WTC11 (cell line): Measurements from ENCODE around the gene ZNF625. TPM values are rescaled to one million over a fixed set of nuclear protein-coding genes. Genes with fewer than 3 reads are reported as not detected.

Experiments used
- ATAC-seq: fragments of 200-7000 bp; cut with Tn5 transposase; 2 replicates; pipeline ENCODE4 v1.10.0; 2021; ENCODE audit warnings: mild to moderate bottlenecking, moderate library complexity
- CTCF ChIA-PET: fragments of 300-600 bp; sonication (Branson Sonifier 250); formaldehyde crosslinking; loops from one replicate; lab custom pipeline; 2021; ENCODE audit warnings: antibody characterized with exemption; lab: Charles Lee
- POLR2A ChIA-PET: fragments of 350-600 bp; sonication (Branson Sonifier 250); formaldehyde crosslinking; loops from one replicate; lab custom pipeline; 2021; ENCODE audit warnings: antibody characterized with exemption; lab: Charles Lee
- DNase-seq: peaks from one replicate; pipeline ENCODE4 v3.0.0; 2021; ENCODE audit warnings: low spot score
- H3K27ac Mint-ChIP-seq: 2 replicates; pipeline ENCODE4 v1.8.0; 2021; ENCODE audit warnings: mixed read lengths
- H3K27me3 Mint-ChIP-seq: 2 replicates; pipeline ENCODE4 v1.8.0; 2021; ENCODE audit warnings: low read depth, mild to moderate bottlenecking, moderate library complexity, mixed read lengths
- H3K36me3 Mint-ChIP-seq: 2 replicates; pipeline ENCODE4 v1.8.0; 2021; ENCODE audit warnings: mixed read lengths
- H3K4me1 Mint-ChIP-seq: 2 replicates; pipeline ENCODE4 v1.8.0; 2022; ENCODE audit warnings: mixed read lengths
- H3K4me3 Mint-ChIP-seq: 2 replicates; pipeline ENCODE4 v1.8.0; 2021; ENCODE audit warnings: mild to moderate bottlenecking, moderate library complexity, mixed read lengths
- H3K9me3 Mint-ChIP-seq: 2 replicates; pipeline ENCODE4 v1.8.0; 2021; ENCODE audit warnings: mixed read lengths
- ERG ChIP-seq: fragments of 250-450 bp; sonication (Bioruptor Pico); IDR thresholded peaks from 2 replicates; pipeline ENCODE4 v1.8.0; 2021; ENCODE audit warnings: mild to moderate bottlenecking
- JAZF1 ChIP-seq: fragments of 250-450 bp; sonication (Bioruptor Pico); IDR thresholded peaks from 2 replicates; pipeline ENCODE4 v1.9.0; 2021; ENCODE audit warnings: moderate library complexity, mild to moderate bottlenecking, inconsistent platforms
- NFATC4 ChIP-seq: fragments of 250-450 bp; sonication (Bioruptor Pico); IDR thresholded peaks from 2 replicates; pipeline ENCODE4 v1.9.0; 2021; ENCODE audit warnings: mild to moderate bottlenecking
- NR1H2 ChIP-seq: sonication (generic); formaldehyde crosslinking; IDR thresholded peaks from 2 replicates; pipeline ENCODE4 v1.9.0; 2021; ENCODE audit warnings: mild to moderate bottlenecking, moderate library complexity, missing genetic modification reagents
- OVOL2 ChIP-seq: fragments of 250-450 bp; sonication (Bioruptor Pico); IDR thresholded peaks from 2 replicates; pipeline ENCODE4 v1.9.0; 2021; ENCODE audit warnings: mild to moderate bottlenecking, borderline replicate concordance
- RORB ChIP-seq: fragments of 250-450 bp; sonication (Bioruptor Pico); IDR thresholded peaks from 2 replicates; pipeline ENCODE4 v1.9.0; 2021; ENCODE audit warnings: mild to moderate bottlenecking
- SMAD3 ChIP-seq: sonication (generic); formaldehyde crosslinking; IDR thresholded peaks from 2 replicates; pipeline ENCODE4 v1.8.0; 2022; ENCODE audit warnings: missing genetic modification reagents, mild to moderate bottlenecking, borderline replicate concordance
- ZNF219 ChIP-seq: sonication (generic); formaldehyde crosslinking; IDR thresholded peaks from 2 replicates; pipeline ENCODE4 v1.8.0; 2023; ENCODE audit warnings: missing genetic modification reagents, mild to moderate bottlenecking, borderline replicate concordance
- ZNF396 ChIP-seq: fragments of 250-450 bp; sonication (Bioruptor Pico); IDR thresholded peaks from 2 replicates; pipeline ENCODE4 v1.8.0; 2021; ENCODE audit warnings: mild to moderate bottlenecking, moderate library complexity, borderline replicate concordance
- ZNF671 ChIP-seq: fragments of 250-450 bp; sonication (Bioruptor Pico); IDR thresholded peaks from 2 replicates; pipeline ENCODE4 v1.8.0; 2021; ENCODE audit warnings: mild to moderate bottlenecking
- total RNA-seq: library from RNA; stranded (reverse); gene quantifications from 3 replicates; pipeline ENCODE4 v1.2.3, GENCODE V29; 2021
- TF ChIP-seq, protein P1 (sequence below): sonication (generic); formaldehyde crosslinking; IDR thresholded peaks from 2 replicates; pipeline ENCODE4 v1.8.0; 2023; ENCODE audit warnings: mild to moderate bottlenecking, missing genetic modification reagents
- TF ChIP-seq, protein P2 (sequence below): fragments of 250-450 bp; sonication (Bioruptor Pico); IDR thresholded peaks from 2 replicates; pipeline ENCODE4 v2.1.2; 2022; ENCODE audit warnings: mild to moderate bottlenecking, moderate library complexity
- TF ChIP-seq, protein P3 (sequence below): fragments of 250-450 bp; sonication (Bioruptor Pico); conservative IDR thresholded peaks from 2 replicates; pipeline ENCODE4 v1.9.0; 2021; ENCODE audit warnings: mild to moderate bottlenecking
- TF ChIP-seq, protein P4 (sequence below): sonication (generic); formaldehyde crosslinking; IDR thresholded peaks from 2 replicates; pipeline ENCODE4 v1.8.1; 2022; ENCODE audit warnings: mild to moderate bottlenecking, moderate library complexity, missing genetic modification reagents
- TF ChIP-seq, protein P5 (sequence below): sonication (generic); formaldehyde crosslinking; IDR thresholded peaks from 2 replicates; pipeline ENCODE4 v1.8.1; 2022; ENCODE audit warnings: mild to moderate bottlenecking, missing genetic modification reagents, moderate library complexity, borderline replicate concordance
- TF ChIP-seq, protein P6 (sequence below): sonication (generic); formaldehyde crosslinking; IDR thresholded peaks from 2 replicates; pipeline ENCODE4 v1.8.0; 2022; ENCODE audit warnings: missing genetic modification reagents

The ZNF625 gene
- total RNA-seq, 1 experiment from 2014 or later: 24.5 TPM

GRCh38 chr19:12180377-12180776, 23.8 kb upstream of the ZNF625 start:
- peaks cover 36% of the 10 kb centered on the region for H3K9me3 Mint-ChIP-seq
- ChIA-PET POLR2A (no interaction called here), CTCF (interaction anchor here (0.7 kb wide), 1 partner anchor 89 kb away, joined by 3 read pairs; no protein-coding TSS in a partner anchor)
- no peak for DNase-seq
- H3K27me3 Mint-ChIP-seq: no peaks in the 10 kb centered on the region
- H3K36me3 Mint-ChIP-seq: peaks cover 27% of the 10 kb centered on the region
- no peak for ATAC-seq
- no peak overlapping the region for H3K4me3 Mint-ChIP-seq
- H3K27ac Mint-ChIP-seq: no peak overlapping the region
- H3K4me1 Mint-ChIP-seq: peaks cover 13% of the 10 kb centered on the region
- TF ChIP-seq JAZF1 (CRISPR knock-in tag) (no peak), ZNF396 (CRISPR knock-in tag) (no peak), NFATC4 (CRISPR knock-in tag) (no peak), SMAD3 (no peak), ZNF219 (CRISPR knock-in tag) (no peak), ZNF671 (no peak), NR1H2 (no peak), RORB (CRISPR knock-in tag) (no peak), ERG (no peak), OVOL2 (no peak)
- TF ChIP-seq, protein P1, sequence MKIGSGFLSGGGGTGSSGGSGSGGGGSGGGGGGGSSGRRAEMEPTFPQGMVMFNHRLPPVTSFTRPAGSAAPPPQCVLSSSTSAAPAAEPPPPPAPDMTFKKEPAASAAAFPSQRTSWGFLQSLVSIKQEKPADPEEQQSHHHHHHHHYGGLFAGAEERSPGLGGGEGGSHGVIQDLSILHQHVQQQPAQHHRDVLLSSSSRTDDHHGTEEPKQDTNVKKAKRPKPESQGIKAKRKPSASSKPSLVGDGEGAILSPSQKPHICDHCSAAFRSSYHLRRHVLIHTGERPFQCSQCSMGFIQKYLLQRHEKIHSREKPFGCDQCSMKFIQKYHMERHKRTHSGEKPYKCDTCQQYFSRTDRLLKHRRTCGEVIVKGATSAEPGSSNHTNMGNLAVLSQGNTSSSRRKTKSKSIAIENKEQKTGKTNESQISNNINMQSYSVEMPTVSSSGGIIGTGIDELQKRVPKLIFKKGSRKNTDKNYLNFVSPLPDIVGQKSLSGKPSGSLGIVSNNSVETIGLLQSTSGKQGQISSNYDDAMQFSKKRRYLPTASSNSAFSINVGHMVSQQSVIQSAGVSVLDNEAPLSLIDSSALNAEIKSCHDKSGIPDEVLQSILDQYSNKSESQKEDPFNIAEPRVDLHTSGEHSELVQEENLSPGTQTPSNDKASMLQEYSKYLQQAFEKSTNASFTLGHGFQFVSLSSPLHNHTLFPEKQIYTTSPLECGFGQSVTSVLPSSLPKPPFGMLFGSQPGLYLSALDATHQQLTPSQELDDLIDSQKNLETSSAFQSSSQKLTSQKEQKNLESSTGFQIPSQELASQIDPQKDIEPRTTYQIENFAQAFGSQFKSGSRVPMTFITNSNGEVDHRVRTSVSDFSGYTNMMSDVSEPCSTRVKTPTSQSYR: no peak
- TF ChIP-seq, protein P2, sequence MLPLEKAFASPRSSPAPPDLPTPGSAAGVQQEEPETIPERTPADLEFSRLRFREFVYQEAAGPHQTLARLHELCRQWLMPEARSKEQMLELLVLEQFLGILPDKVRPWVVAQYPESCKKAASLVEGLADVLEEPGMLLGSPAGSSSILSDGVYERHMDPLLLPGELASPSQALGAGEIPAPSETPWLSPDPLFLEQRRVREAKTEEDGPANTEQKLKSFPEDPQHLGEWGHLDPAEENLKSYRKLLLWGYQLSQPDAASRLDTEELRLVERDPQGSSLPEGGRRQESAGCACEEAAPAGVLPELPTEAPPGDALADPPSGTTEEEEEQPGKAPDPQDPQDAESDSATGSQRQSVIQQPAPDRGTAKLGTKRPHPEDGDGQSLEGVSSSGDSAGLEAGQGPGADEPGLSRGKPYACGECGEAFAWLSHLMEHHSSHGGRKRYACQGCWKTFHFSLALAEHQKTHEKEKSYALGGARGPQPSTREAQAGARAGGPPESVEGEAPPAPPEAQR (CRISPR knock-in tag): no peak
- TF ChIP-seq, protein P3, sequence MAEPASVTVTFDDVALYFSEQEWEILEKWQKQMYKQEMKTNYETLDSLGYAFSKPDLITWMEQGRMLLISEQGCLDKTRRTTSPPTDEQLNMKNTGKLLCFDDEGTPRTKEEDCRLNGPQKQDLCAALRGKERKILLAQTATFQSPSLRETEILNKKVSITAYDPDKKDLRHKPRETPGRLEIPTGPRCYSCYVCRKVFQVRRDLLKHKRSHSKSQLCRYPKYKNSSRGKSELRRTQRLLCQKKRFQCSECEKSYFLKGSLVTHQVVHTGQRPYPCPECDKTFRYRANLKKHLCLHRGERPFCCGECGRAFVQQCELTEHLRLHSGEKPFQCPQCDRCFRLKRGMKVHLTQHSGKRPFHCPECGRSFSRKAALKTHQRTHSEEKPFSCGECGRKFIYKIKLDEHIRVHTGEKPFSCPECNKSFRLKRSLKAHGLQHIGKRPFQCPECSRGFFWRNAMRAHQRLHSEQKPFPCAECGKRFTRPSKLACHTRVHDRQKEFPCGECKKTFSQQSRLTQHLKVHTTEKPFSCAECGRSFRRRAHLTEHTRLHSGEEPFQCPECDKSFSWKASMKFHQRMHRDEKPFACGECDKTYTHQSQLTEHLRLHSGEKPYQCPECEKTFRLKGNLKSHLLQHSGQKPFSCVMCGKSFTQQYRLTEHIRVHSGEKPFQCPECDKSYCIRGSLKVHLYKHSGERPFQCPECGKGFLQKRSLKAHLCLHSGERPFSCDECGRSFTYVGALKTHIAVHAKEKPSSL (CRISPR knock-in tag): no peak
- TF ChIP-seq, protein P4, sequence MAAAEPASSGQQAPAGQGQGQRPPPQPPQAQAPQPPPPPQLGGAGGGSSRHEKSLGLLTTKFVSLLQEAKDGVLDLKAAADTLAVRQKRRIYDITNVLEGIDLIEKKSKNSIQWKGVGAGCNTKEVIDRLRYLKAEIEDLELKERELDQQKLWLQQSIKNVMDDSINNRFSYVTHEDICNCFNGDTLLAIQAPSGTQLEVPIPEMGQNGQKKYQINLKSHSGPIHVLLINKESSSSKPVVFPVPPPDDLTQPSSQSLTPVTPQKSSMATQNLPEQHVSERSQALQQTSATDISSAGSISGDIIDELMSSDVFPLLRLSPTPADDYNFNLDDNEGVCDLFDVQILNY: no peak
- TF ChIP-seq, protein P5, sequence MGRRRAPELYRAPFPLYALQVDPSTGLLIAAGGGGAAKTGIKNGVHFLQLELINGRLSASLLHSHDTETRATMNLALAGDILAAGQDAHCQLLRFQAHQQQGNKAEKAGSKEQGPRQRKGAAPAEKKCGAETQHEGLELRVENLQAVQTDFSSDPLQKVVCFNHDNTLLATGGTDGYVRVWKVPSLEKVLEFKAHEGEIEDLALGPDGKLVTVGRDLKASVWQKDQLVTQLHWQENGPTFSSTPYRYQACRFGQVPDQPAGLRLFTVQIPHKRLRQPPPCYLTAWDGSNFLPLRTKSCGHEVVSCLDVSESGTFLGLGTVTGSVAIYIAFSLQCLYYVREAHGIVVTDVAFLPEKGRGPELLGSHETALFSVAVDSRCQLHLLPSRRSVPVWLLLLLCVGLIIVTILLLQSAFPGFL (CRISPR knock-in tag): no peak
- TF ChIP-seq, protein P6, sequence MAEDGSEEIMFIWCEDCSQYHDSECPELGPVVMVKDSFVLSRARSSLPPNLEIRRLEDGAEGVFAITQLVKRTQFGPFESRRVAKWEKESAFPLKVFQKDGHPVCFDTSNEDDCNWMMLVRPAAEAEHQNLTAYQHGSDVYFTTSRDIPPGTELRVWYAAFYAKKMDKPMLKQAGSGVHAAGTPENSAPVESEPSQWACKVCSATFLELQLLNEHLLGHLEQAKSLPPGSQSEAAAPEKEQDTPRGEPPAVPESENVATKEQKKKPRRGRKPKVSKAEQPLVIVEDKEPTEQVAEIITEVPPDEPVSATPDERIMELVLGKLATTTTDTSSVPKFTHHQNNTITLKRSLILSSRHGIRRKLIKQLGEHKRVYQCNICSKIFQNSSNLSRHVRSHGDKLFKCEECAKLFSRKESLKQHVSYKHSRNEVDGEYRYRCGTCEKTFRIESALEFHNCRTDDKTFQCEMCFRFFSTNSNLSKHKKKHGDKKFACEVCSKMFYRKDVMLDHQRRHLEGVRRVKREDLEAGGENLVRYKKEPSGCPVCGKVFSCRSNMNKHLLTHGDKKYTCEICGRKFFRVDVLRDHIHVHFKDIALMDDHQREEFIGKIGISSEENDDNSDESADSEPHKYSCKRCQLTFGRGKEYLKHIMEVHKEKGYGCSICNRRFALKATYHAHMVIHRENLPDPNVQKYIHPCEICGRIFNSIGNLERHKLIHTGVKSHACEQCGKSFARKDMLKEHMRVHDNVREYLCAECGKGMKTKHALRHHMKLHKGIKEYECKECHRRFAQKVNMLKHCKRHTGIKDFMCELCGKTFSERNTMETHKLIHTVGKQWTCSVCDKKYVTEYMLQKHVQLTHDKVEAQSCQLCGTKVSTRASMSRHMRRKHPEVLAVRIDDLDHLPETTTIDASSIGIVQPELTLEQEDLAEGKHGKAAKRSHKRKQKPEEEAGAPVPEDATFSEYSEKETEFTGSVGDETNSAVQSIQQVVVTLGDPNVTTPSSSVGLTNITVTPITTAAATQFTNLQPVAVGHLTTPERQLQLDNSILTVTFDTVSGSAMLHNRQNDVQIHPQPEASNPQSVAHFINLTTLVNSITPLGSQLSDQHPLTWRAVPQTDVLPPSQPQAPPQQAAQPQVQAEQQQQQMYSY (CRISPR knock-in tag): no peak
